Hematopoietic multipotent progenitor cell treated with erythropoietin and hydrocortisone succinate and interleukin-3 and kit ligand, for 15 days (in vitro differentiated cells): Measurements from ENCODE around the gene MRPS23.
"Not testable (repeated sequence)": the region's sequence is repeated elsewhere in the genome, so short reads cannot be mapped to it uniquely, and the experiment has no call there.

Experiments used
- DNase-seq: peaks from one replicate; pipeline ENCODE4 v3.0.0-alpha.2; 2015; ENCODE audit warnings: low spot score

MRPS23 gene

DNA sequence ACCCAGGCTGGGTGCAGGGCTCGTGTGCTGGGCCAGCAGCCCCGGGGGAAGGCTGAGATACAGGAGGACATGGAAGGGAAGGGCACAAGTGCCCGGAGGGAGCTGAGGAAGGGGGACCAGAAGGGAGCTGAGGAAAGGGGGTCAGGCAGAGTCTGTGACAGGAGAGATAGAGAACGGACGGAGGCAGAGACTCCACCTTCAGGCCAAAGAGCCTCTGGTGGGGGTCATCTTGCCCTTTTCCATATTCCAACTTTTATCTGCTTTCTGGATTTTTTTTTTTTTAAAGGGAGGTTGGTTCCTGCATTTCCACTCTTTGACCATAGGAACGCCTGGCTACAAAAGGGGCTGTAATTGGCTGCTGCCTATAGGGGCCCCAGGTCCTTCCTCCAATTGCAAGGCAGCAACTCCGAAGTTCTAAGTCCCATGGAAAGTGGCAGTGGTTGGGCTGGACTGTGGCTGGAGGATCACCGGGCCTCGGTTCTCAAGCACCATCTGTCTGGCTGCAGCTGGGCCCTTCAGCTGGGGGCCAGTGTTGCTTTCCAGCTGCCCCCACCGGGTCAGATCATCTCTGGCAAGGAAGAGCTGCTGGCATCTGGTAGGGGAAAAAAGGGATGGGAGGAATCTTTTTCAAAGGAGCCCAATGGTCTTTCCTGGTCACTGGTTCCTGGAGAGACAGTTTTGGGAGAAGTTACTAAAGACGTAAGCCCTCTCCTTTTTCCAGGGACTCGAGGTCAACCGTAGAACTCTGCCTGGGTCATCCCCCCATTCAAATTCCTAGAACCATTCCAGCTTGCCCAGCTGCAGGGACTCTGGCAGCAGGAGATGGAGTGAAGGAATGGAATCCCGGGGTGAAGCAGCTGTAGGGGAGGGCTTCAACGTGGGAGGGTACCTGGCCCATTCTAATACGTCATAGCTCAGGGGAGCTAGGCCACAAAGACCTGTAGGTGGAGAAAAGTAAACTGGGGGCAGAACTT is 13.1 kb upstream of the MRPS23 start:
- DNase-seq: no peak

- no peak for DNase-seq
These were observed 12.2 kb upstream of the MRPS23 start for GRCh38 chr17:57861790-57862693.

DNA sequence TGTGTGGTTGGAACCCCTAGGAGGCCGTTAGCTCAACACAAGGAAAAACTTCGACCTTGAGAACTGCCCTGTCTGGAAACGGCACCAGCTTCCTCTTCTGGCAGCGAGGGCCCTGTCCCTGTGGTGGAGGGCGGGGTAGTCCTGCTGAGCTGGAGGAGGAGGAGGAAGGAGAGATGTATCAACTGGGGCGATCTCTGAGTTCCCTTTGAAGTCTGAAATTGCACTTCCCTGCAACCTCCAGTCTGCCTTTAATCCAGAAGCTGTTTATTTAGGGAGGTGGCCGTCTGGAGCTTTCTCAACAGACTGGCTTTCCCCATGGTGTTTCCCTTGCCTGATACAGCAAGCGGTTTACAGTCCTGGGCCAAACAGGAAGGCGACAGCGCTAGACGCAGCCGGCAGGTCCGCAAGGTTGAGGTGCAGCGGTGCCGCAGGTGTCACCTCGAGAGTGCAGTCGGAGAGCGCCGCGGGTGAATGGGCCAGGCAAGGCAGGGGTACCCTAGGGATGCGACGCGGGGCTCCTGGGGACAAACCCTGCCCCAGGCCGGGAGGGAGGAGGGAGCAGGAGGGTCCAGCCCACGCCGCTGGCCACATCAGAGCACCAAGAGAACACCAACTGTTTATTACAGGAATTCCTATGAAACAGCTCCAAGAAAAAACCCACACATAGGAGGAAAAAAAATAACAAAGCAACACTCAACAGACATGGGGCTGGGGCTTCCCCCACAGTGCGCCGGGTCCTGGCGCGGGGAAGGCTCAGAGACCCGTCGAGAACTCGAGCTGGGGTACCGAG is 11.4 kb upstream of the MRPS23 start:
- DNase-seq: no peak

GRCh38 chr17:57860414-57860999 is 10.7 kb upstream of the MRPS23 start:
- no peak for DNase-seq

GRCh38 chr17:57859601-57860413 is 10.0 kb upstream of the MRPS23 start:
- no peak for DNase-seq

DNA sequence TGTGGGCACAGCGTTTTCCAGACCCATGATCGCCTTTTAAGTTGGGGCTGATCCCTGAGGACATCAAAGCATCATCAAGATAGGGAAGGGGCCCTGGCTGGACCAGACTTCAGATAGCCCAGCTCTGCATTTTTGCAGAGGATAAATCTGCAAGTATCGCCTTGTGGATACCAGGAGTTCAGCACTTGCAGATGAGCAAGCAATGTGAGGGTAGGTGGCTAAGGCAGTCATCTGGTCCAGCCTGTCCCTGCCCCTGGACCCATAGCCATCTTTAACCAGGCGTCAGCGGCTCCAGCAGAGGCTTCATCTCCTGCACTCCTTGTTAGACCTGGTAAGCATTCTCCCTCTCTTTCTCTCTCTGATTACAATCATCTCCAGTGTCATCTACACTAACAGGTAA is 9.0 kb upstream of the MRPS23 start:
- DNase-seq: no peak

- no peak for DNase-seq
These were observed 7.2 kb upstream of the MRPS23 start for GRCh38 chr17:57856792-57857620.

GRCh38 chr17:57855391-57856035 is 5.7 kb upstream of the MRPS23 start:
- DNase-seq: no peak

DNA sequence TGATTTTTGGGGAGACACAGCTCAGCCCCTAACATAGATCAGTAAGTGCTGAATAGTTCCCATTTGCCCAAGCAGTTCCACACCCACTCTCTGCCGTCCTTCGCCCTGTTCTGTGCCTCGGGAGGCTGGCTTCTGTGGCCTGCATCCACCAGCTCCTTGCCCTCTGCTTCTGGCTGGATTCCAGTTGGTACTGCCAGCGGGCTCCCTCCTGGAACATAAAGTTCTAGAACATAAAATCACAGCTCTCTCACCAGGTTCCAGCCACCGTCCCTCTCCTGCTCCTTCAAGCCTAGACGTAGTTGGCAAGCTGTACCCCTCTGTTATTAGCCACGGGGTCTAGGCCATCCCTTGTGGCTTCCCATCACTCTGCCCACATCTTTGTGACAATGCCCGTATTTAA is 3.9 kb upstream of the MRPS23 start:
- no peak for DNase-seq

- DNase-seq: no peak
These were observed 3.1 kb upstream of the MRPS23 start for GRCh38 chr17:57852955-57853328.

DNA sequence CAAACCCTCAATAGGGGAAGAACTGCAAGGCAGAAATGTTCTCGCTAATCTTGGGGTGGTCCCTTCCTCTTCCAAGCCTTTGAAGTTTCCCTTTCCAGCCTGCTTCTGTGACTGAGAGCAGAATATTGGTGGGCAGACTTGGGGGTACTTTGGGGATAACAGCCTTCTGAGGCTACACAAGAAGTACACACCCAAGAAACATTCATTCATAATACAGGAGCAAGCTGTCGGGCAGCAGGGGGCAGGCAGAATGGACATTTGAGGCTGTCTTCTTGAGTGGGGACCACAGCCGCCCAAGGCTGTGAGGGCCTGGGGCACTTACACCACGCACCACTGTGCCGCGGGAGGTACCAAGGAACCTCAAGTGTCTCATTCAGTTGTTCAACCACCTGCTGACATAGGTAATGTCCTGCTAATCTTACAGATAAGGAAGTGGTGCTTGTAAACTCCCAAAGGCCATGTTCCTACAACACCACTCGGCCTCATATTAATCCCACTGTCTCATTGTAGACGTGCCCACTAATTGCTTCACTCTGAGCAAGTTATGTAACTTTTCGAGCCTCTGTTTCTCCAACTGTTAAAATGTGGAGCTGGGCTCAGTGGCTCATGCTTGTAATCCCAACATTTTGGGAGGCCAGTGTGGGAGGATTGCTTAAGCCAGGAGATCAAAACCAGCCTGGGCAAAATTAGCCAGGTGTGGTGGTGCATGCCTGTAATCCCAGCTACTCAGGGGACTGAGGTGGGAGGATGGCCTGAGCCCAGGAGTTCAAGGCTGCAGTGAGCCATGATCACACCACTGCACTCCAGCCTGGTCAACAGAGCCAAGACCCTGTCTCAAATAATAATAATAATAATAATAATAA is 2.5 kb upstream of the MRPS23 start:
- no peak for DNase-seq

DNA sequence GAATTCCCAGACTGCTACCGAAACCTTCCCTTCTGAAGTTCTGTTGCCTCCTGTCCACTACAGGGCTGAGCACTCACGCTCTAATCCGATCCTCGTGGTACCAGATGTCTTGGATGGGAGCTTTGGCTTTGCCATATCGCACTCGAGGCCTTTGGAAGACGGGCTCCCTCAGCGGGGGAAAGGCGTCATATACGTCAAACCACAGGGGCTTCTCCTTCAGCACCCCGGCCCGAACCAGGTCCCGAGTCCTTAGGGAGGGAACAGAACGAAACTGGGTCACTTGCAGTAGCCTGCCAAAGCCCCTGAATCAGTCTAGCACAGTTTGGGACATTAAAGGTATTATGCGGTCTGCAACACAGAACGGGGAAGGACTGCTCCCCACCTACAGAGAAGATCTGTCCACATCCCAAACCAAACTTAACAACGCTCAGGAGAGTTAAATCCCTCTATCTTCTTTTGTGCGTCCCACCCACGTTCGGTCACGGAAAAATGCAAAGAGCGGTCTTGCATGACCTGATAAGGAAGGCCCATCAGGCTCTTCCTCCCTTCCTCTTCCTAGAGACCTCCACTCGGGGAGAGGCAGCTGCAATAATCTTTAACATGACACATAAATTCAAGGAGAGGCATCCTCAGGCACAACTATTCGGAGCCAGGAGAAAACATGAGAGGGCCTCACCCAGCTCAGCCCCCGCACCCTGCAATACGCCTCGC is 526 bp downstream of the MRPS23 start:
- peak; percentile 38 for DNase-seq

- DNase-seq: not testable (repeated sequence)
These were observed 3.5 kb downstream of the MRPS23 start for GRCh38 chr17:57846056-57846945.

GRCh38 chr17:57842280-57842679 is 7.6 kb downstream of the MRPS23 start:
- no peak for DNase-seq

- no peak for DNase-seq
These were observed 10.3 kb downstream of the MRPS23 start for GRCh38 chr17:57839571-57839923.

- no peak for DNase-seq
These were observed 10.8 kb downstream of the MRPS23 start for GRCh38 chr17:57838857-57839570.
